RWPE2 (cell line): ENCODE measurements around the gene SEMA4D.

Experiments
- ATAC-seq: fragments of 200-7000 bp; cut with Tn5 transposase; 3 replicates; pipeline ENCODE4 v1.9.1; 2021; ENCODE audit warnings: low read depth
- DNase-seq: peaks from one replicate; pipeline ENCODE4 v3.0.0-alpha.2; 2020; ENCODE audit warnings: low spot score
- H3K27ac ChIP-seq: fragments of 450-650 bp; 2 replicates; pipeline ENCODE4 v1.5.1; 2017; ENCODE audit warnings: mild to moderate bottlenecking; ENCODE audit not compliant: poor library complexity, severe bottlenecking
- H3K27me3 ChIP-seq: fragments of 250-450 bp; sonication (Bioruptor Pico); 2 replicates; pipeline ENCODE4 v1.5.1; 2021; ENCODE audit warnings: mild to moderate bottlenecking, moderate library complexity; ENCODE audit not compliant: insufficient read depth, poor library complexity, severe bottlenecking
- H3K36me3 ChIP-seq: fragments of 250-450 bp; sonication (Bioruptor Pico); 2 replicates; pipeline ENCODE4 v1.5.1; 2020; ENCODE audit warnings: low read depth, mild to moderate bottlenecking, moderate library complexity
- H3K4me1 ChIP-seq: fragments of 250-450 bp; sonication (Bioruptor Pico); 2 replicates; pipeline ENCODE4 v1.5.1; 2021; ENCODE audit warnings: mild to moderate bottlenecking, moderate library complexity; ENCODE audit not compliant: insufficient read depth, poor library complexity, severe bottlenecking
- H3K4me3 ChIP-seq: fragments of 250-450 bp; sonication (Bioruptor Pico); 2 replicates; pipeline ENCODE4 v1.5.1; 2021; ENCODE audit warnings: mild to moderate bottlenecking, moderate library complexity; ENCODE audit not compliant: severe bottlenecking
- H3K9me3 ChIP-seq: fragments of 250-450 bp; sonication (Bioruptor Pico); 2 replicates; pipeline ENCODE4 v1.5.1; 2021; ENCODE audit warnings: mild to moderate bottlenecking, moderate library complexity; ENCODE audit not compliant: severe bottlenecking
- TF ChIP-seq, protein P1 (sequence below): fragments of 450-650 bp; IDR thresholded peaks from one replicate; pipeline ENCODE4 v1.5.1; 2017; ENCODE audit warnings: mild to moderate bottlenecking, moderate library complexity; ENCODE audit not compliant: poor library complexity, severe bottlenecking

Gene SEMA4D

GRCh38 chr9:89381308-89381609 is 116.7 kb downstream of the SEMA4D start:
- Histone ChIP-seq H3K36me3 (peaks cover 1% of the 10 kb centered on the region; the same call in 1 of the 2 replicates), H3K4me1 (no peaks in the 10 kb centered on the region), H3K9me3 (no peaks in the 10 kb centered on the region), H3K4me3 (no peak overlapping the region), H3K27me3 (no peaks in the 10 kb centered on the region), H3K27ac (no peak overlapping the region)
- TF ChIP-seq, protein P1, sequence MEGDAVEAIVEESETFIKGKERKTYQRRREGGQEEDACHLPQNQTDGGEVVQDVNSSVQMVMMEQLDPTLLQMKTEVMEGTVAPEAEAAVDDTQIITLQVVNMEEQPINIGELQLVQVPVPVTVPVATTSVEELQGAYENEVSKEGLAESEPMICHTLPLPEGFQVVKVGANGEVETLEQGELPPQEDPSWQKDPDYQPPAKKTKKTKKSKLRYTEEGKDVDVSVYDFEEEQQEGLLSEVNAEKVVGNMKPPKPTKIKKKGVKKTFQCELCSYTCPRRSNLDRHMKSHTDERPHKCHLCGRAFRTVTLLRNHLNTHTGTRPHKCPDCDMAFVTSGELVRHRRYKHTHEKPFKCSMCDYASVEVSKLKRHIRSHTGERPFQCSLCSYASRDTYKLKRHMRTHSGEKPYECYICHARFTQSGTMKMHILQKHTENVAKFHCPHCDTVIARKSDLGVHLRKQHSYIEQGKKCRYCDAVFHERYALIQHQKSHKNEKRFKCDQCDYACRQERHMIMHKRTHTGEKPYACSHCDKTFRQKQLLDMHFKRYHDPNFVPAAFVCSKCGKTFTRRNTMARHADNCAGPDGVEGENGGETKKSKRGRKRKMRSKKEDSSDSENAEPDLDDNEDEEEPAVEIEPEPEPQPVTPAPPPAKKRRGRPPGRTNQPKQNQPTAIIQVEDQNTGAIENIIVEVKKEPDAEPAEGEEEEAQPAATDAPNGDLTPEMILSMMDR: no peak
- no peak for ATAC-seq
- no peak for DNase-seq

- ATAC-seq (no peak), DNase-seq (no peak)
- H3K4me3 ChIP-seq: no peak overlapping the region
- H3K4me1 ChIP-seq: no peaks in the 10 kb centered on the region
- no peaks in the 10 kb centered on the region for H3K27me3 ChIP-seq
- TF ChIP-seq, protein P1: no peak
- H3K27ac ChIP-seq: no peak overlapping the region
- no peaks in the 10 kb centered on the region for H3K9me3 ChIP-seq
- no peaks in the 10 kb centered on the region for H3K36me3 ChIP-seq
These were observed 117.2 kb downstream of the SEMA4D start for GRCh38 chr9:89380437-89381307.

DNA sequence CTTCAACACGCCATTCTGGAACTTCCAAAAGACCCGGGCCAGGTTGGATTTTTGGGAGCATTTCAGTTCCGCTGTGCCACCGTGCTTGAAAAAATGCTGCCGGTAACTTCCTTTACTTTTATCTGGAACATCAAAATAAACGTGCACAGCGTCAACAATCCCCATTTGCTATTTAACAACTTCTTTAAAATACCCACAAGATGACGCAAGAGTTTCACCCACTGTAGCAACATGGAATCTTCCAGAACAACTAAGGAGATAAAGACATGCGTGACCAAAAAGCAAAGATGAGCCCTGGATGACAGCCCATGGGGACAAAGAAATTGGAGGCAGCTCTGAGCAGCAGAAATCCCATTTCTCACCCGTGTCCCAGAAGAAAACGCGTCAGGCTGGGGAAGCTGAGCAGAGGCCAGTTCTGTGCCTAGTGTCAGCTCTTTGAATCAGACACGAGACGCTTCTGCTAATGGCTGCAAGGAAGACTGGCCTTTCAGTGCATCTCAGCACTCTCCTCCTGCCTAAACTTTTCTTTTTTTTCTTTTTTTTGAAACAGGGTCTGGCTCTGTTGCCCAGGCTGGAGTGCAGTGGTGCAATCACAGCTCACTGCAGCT is 118.3 kb downstream of the SEMA4D start:
- no peaks in the 10 kb centered on the region for H3K27me3 ChIP-seq
- TF ChIP-seq, protein P1: no peak
- ATAC-seq (no peak), DNase-seq (no peak)
- H3K9me3 ChIP-seq: no peaks in the 10 kb centered on the region
- no peak overlapping the region for H3K4me3 ChIP-seq
- no peak overlapping the region for H3K27ac ChIP-seq
- H3K36me3 ChIP-seq: no peaks in the 10 kb centered on the region
- H3K4me1 ChIP-seq: no peaks in the 10 kb centered on the region

- Histone ChIP-seq H3K27me3 (no peaks in the 10 kb centered on the region), H3K4me3 (no peak overlapping the region), H3K27ac (no peak overlapping the region), H3K4me1 (no peaks in the 10 kb centered on the region), H3K36me3 (no peaks in the 10 kb centered on the region), H3K9me3 (no peaks in the 10 kb centered on the region)
- ATAC-seq (no peak), DNase-seq (no peak)
- TF ChIP-seq, protein P1: no peak
These were observed 118.9 kb downstream of the SEMA4D start for GRCh38 chr9:89379031-89379430.

- no peak overlapping the region for H3K27ac ChIP-seq
- no peaks in the 10 kb centered on the region for H3K36me3 ChIP-seq
- H3K4me3 ChIP-seq: no peak overlapping the region
- no peak for DNase-seq
- no peaks in the 10 kb centered on the region for H3K9me3 ChIP-seq
- no peak for ATAC-seq
- H3K4me1 ChIP-seq: no peaks in the 10 kb centered on the region
- TF ChIP-seq, protein P1: no peak
- H3K27me3 ChIP-seq: no peaks in the 10 kb centered on the region
These were observed 119.4 kb downstream of the SEMA4D start for GRCh38 chr9:89378541-89378940.
